Mucosa of rectum (tissue), 2 donors: ENCODE measurements around the gene SPATA20.

ENCODE experiments used
- H3K27ac ChIP-seq, 2 donors: one replicate each; pipeline ENCODE4 v1.7.0; 2013; ENCODE audit warnings: inconsistent platforms in 2 of 2, low read depth in 2 of 2, low read length in 2 of 2
- H3K27me3 ChIP-seq, 2 donors: one replicate each; pipeline ENCODE4 v1.7.0; 2013; ENCODE audit warnings: low read length in 2 of 2; ENCODE audit not compliant: control insufficient read depth in 2 of 2, insufficient read depth in 2 of 2
- H3K36me3 ChIP-seq, 2 donors: one replicate each; pipeline ENCODE4 v1.7.0; 2013; ENCODE audit warnings: low read length in 2 of 2; ENCODE audit not compliant: control insufficient read depth in 2 of 2, insufficient read depth in 2 of 2
- H3K4me1 ChIP-seq, 2 donors: one replicate each; pipeline ENCODE4 v1.7.0; 2013; ENCODE audit warnings: low read length in 2 of 2, mild to moderate bottlenecking in 1 of 2; ENCODE audit not compliant: control insufficient read depth in 2 of 2, insufficient read depth in 2 of 2
- H3K4me3 ChIP-seq, 2 donors: one replicate each; pipeline ENCODE4 v1.7.0; 2013; ENCODE audit warnings: low read length in 2 of 2
- H3K9ac ChIP-seq, 2 donors: one replicate each; pipeline ENCODE4 v1.7.0; 2013; ENCODE audit warnings: low read length in 2 of 2, low read depth in 1 of 2, mild to moderate bottlenecking in 1 of 2
- H3K9me3 ChIP-seq, 2 donors: one replicate each; pipeline ENCODE4 v1.7.0; 2013; ENCODE audit warnings: low read length in 2 of 2; ENCODE audit not compliant: control insufficient read depth in 2 of 2
- donor health status: healthy.
- donor health status: Normal muscosa, but diverticular disease.

Gene SPATA20

DNA sequence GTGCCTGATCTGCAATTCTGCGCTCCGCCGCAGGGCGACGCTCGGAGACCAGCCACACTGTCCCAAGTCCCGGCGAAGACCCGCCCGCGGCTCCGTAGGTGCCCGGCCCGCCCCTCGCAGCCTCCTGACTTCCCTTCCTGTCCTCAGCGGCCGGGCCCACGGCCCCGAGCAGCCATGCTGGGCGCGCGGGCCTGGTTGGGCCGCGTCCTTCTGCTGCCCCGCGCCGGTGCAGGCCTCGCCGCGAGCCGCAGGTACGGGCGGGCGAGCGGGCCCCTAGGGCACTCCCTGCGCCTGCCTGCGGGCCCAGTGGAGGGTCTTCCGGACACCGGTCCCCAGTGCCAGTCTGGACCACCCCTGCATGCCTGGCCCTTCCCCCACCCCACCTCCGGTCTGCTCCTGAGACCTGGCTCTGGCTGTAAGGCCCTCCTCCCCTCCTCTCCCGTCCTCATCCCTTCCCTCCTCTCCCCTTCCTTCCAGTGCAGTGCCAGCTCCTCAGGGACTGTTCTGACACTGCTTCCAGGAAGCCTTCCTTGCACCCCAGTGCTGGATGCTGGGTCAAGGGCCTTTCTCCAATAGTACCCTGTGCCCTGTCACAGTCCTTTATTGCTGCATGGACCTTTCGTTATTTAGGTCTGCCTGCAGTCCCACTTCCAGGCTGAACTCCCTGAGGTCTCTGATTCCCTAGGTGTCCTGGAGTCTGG is at the start of gene SPATA20:
Gene SPATA20 (plus strand): TSS at position 140 of the 701 bp plus-strand sequence. CDS start 35 bp downstream, at position 175.
- Histone ChIP-seq H3K9me3 (no peaks in the 10 kb centered on the region), H3K36me3 (peaks cover 0 to 8% of the 10 kb centered on the region in 2 donors), H3K4me1 (peaks cover 32 to 48% of the 10 kb centered on the region in 2 donors), H3K27ac (peak within 1 kb of the TSS; percentile 81 to 84), H3K27me3 (no peaks in the 10 kb centered on the region), H3K9ac (peak within 1 kb of the TSS; percentile 65 to 89), H3K4me3 (peak within 1 kb of the TSS; percentile 55 to 79)

DNA sequence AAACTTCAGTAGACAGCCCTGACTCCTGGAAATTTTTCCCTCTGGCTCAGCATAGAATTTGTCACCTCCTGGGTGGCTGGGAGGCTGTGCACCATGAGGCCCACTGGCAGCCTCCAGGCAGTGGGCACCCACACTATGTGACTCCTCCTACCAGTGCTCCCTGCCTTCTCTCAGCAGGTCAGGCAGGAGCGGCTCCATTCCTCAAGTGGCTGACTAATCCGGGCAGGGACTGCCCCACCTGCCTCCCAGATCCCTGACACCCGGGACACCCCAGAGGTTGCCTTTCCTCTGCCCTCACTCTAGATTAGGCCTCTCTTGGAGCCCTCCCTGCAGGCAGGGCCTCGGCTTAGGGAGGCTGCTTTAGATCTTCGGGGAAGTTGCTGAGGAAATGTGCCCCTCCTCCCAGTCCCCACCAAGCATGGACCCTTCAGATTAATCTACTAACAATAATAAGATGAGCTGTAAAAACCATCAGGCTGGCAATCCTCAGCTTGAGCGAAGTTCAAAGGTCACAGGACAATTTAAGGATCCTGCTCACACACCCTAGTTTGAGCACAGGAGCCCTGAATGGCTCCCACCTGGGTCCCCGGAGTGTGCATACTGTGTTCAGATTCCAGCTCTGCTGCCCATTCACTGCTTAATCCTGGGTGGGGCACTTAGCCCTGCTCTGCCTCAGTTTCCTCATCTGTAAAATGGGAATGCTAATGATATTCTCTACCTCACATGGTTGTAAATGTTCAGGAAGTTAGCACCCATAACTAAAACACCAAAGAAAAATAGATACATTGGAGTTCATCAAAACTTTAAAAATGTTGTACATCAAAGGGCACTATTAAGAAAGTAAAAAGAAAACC is 48.7 kb upstream of the SPATA20 start:
- H3K27ac ChIP-seq, result peak overlapping the region in 1 of 2 donors; percentile 26
- H3K9me3 ChIP-seq, result no peaks in the 10 kb centered on the region
- H3K27me3 ChIP-seq, result no peaks in the 10 kb centered on the region
- H3K4me3 ChIP-seq, result no peak overlapping the region
- H3K36me3 ChIP-seq, result no peaks in the 10 kb centered on the region
- H3K9ac ChIP-seq, result peak overlapping the region in 1 of 2 donors; percentile 17
- H3K4me1 ChIP-seq, result peaks cover 5 to 8% of the 10 kb centered on the region in 2 donors

DNA sequence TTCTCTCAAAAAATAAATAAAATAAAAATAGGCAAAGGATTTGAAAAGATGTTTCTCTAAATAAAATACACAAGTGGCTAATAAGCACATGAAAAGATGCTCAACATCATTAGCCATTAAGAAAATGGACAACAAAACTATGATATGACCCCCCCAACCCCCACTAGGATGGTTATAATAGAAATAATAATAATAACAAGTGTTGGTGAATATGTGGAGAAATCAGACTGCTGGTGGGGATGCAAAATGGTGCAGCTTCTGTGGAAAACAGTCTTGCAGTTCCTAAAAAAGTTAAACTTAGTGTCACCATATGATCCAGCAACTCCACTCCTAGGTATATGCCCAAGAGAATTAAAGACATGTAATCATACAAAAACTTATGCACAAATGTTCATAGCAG is 47.7 kb upstream of the SPATA20 start:
- Histone ChIP-seq H3K9ac (no peak overlapping the region), H3K9me3 (no peaks in the 10 kb centered on the region), H3K27ac (no peak overlapping the region), H3K27me3 (no peaks in the 10 kb centered on the region), H3K36me3 (no peaks in the 10 kb centered on the region), H3K4me1 (peaks cover 11 to 18% of the 10 kb centered on the region in 2 donors), H3K4me3 (no peak overlapping the region)

DNA sequence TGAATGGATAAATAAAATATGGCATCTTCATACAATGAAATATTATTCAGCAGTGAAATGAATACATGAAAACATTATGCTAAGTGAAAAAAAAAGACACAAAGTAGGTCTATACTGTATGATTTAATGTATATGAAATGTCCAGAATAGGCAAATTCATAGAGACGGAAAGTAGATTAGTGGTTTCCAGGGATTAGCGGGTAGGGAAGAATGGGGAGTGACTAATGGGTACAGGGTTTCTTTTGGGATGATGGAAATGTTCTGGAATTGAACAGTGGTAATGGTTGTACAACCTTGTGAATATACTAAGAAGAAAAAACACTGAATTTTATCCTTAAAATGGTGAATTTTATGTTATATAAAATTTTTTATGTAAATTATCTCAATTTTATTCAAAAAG is 47.3 kb upstream of the SPATA20 start:
- H3K4me1 ChIP-seq, result peaks cover 14 to 20% of the 10 kb centered on the region in 2 donors
- H3K9me3 ChIP-seq, result no peaks in the 10 kb centered on the region
- no peak overlapping the region for H3K4me3 ChIP-seq
- no peak overlapping the region for H3K9ac ChIP-seq
- H3K27ac ChIP-seq, result no peak overlapping the region
- H3K27me3 ChIP-seq, result no peaks in the 10 kb centered on the region
- H3K36me3 ChIP-seq, result no peaks in the 10 kb centered on the region

DNA sequence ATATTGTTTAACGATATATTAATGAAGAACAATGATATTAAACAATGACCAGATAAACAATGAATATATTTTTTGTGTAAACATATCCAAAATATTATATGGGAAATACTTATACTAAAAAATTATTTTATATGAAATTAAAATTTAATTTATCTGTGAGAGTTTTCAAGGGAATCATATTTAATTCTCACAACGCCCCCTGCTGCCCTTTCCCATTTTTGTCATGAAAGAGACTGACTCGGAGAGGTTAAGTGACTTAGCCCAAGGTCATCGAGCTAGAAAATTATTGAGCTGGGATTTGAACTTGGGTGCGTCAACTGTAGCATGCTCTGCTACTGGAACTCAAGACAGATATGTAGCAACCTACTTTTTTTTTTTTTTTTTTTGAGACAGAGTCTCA is 45.9 kb upstream of the SPATA20 start:
- Histone ChIP-seq H3K9ac (no peak overlapping the region), H3K4me1 (peaks cover 22 to 28% of the 10 kb centered on the region in 2 donors), H3K36me3 (no peaks in the 10 kb centered on the region), H3K9me3 (no peaks in the 10 kb centered on the region), H3K27me3 (no peaks in the 10 kb centered on the region), H3K27ac (no peak overlapping the region), H3K4me3 (no peak overlapping the region)

DNA sequence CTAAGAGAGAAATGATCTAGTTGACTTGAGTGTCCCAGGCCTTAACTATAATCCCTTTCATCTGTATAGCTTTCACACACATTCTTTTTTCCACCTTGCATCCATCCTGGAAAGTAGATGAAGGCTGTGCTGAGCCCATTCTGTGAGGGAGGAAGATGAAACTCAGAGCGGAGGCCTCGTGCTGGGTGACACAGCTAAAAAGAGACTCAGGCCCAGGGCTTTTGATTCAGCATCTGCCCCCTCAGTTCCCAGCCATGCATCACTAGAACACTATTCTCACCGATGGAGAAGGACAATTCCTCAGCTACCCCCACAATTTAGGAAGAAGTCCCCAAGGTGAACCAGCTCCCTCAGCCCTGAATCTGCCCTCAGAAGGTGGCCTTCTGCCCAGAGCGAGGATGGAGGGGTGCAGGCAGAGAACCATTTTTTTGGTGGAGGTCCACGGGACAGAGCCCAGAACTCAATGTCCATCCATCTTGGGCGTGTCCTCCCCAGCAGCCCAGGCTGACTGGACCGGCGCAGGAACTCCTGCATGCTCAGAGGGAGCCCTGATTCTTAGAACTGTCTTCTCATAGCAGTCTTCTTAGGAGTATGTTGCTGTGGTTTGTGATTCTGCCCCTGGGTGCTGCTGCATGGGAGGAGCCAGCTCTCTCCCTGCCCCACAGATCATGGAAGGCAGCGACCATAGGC is 44.5 kb upstream of the SPATA20 start:
- peak overlapping the region in 1 of 2 donors; percentile 40 for H3K27ac ChIP-seq
- no peaks in the 10 kb centered on the region for H3K27me3 ChIP-seq
- no peak overlapping the region for H3K4me3 ChIP-seq
- H3K9me3 ChIP-seq, result no peaks in the 10 kb centered on the region
- peaks cover 23 to 30% of the 10 kb centered on the region in 2 donors for H3K4me1 ChIP-seq
- H3K36me3 ChIP-seq, result no peaks in the 10 kb centered on the region
- no peak overlapping the region for H3K9ac ChIP-seq

DNA sequence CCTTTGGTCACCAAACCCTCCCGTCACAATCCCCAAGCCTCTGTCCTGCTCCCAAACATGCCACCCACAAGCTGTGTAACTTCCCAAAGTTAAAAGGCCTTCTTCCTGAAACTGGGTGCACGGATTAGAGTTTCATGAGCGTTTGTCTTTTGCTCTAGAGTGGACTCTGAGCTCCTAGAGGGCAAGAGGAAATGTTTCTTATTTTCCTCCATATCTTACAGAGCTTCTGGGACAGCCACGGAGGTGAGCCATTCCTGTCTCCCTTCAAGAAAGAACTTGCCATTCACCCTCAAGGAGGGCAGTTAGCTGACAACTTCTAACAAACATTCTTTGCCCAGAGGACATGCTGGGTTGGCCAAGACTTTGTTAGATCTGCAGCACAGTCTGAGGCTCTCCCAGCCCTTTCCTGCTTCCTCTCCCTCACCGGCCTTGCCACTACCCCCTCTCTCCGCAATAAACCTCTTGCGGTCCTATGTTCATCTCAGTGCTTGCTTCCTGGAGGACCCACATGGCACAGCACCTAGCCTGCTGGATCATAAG is 41.3 kb upstream of the SPATA20 start:
- peak overlapping the region; percentile 48 to 67 for H3K27ac ChIP-seq
- H3K9ac ChIP-seq, result peak overlapping the region in 1 of 2 donors; percentile 41
- no peak overlapping the region for H3K4me3 ChIP-seq

DNA sequence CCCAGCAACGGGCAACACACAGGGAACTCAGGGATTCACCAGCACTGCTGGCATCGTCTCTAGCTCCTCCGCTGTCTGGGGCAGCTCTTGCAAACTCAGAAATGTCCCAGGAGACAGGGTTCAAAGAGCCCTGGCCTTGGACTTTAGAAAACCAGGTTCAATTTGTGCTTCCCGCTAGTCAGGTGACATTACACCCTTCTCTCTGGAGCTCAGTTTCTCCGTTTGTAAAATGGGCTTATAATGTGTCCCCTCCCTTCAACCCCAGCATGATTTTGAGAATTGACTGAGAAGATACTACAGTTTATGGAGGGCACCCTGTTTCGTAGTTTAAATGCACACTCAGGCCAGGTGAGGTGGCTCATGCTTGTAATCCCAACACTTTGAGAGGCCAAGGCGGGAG is 40.7 kb upstream of the SPATA20 start:
- H3K4me1 ChIP-seq, result peaks cover 24 to 28% of the 10 kb centered on the region in 2 donors
- no peaks in the 10 kb centered on the region for H3K9me3 ChIP-seq
- H3K27me3 ChIP-seq, result no peaks in the 10 kb centered on the region
- no peak overlapping the region for H3K9ac ChIP-seq
- no peak overlapping the region for H3K4me3 ChIP-seq
- peak overlapping the region; percentile 48 to 67 for H3K27ac ChIP-seq
- H3K36me3 ChIP-seq, result no peaks in the 10 kb centered on the region

More for the DNA sequence above, 41.3 kb upstream of the SPATA20 start:
- peaks cover 24 to 28% of the 10 kb centered on the region in 2 donors for H3K4me1 ChIP-seq
- no peaks in the 10 kb centered on the region for H3K36me3 ChIP-seq
- H3K9me3 ChIP-seq, result no peaks in the 10 kb centered on the region
- no peaks in the 10 kb centered on the region for H3K27me3 ChIP-seq

DNA sequence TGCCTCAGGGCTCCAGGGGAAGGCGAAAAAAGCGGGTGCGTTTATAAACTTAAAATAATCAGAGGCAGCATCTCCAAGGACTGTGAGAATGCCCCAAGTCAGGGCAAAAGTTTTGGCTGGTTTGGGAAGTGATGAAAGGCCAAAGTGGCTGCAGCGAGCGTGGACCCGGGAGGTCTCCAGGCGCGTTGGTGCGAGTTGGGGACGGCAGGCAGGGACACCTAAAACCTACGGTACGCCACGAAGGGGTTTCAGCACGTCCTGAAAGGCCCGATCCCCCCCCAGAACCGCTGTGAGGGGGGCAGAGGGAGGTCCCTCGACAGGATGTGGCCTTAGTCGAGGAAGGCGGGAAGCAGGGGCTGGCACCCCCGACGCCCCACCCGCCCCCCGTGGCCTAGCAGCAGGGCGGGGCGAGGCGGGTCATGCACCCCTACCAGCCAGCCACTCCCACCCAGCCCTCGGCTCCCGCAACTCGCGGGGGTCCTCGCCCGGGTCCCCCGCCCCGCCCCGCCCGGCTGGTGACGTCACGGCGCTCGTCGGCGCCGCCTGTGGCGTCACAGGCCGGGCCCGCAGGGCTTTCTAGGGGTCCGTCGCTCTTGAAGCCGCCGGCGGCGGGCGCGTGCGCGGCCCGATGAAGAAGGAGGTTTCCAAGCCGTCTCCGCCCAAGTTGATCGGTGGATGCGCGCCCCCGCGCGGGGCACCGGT is 39.0 kb upstream of the SPATA20 start, which contains the start of gene MYCBPAP:
Gene MYCBPAP (plus strand): TSS at position 569 of the 702 bp plus-strand sequence. CDS start 236 bp downstream, outside the sequence.
- no peaks in the 10 kb centered on the region for H3K36me3 ChIP-seq
- peak within 1 kb of the TSS; percentile 65 for H3K27ac ChIP-seq
- H3K27me3 ChIP-seq, result no peaks in the 10 kb centered on the region

More for the DNA sequence above, 39.0 kb upstream of the SPATA20 start, which contains the start of gene MYCBPAP:
- peaks cover 27 to 34% of the 10 kb centered on the region in 2 donors for H3K4me1 ChIP-seq
- peak within 1 kb of the TSS; percentile 59 to 62 for H3K4me3 ChIP-seq
- H3K9me3 ChIP-seq, result no peaks in the 10 kb centered on the region
- H3K9ac ChIP-seq, result peak within 1 kb of the TSS; percentile 52 to 76
